Hindlimb muscle (tissue), 1 donor: ENCODE results near the gene VEGFB. TPM values are rescaled to one million over a fixed set of nuclear protein-coding genes. Genes with fewer than 3 reads are reported as not detected.
A peak's percentile ranks its signal among the peaks of the same experiment; 100 is the strongest.

Source experiments
- DNase-seq: peaks from one replicate; pipeline ENCODE4 v3.0.0-alpha.2; 2013
- polyA plus RNA-seq: library from polyadenylated mRNA; unstranded; fragments of 120-200 nt; gene quantifications from one replicate; pipeline ENCODE4 v1.2.1, GENCODE V29; 2013; ENCODE audit not compliant: insufficient read length

VEGFB gene, protein sequence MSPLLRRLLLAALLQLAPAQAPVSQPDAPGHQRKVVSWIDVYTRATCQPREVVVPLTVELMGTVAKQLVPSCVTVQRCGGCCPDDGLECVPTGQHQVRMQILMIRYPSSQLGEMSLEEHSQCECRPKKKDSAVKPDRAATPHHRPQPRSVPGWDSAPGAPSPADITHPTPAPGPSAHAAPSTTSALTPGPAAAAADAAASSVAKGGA
- polyA plus RNA-seq = 101 TPM

DNA sequence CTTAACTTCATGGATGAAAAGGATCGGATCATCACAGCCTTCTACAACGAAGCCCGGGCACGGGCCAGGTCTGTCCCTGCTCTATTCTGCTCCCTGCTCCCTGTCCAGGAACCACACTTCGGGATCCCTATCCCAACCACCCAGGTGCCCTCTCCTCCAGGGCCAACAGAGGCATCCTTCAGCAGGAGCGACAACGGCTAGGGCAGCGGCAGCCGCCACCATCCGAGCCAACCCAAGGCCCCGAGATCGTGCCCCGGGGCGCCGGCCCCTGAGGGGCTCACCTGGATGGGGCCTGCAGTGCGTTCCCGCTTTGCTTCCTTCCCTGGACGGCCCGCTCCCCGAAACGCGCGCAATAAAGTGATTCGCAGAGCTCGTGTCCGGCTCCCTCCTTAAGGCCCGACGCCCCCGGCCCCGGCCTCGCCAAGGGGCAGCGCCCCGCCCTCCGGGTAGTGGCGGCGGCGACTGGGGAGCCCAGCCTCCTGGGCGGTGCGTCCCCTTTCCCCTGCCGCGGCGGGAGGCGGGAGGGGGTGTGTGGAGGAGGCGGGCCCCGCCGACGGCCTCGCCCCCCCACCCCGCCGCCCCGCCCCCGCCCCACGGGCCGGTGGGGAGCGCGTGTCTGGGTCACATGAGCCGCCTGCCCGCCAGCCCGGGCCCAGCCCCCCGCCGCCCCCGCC lies at the start of gene VEGFB:
Gene VEGFB (plus strand): TSS at position 672 of the 674 bp plus-strand sequence. CDS start 250 bp downstream, outside the sequence.
- DNase-seq = peak; percentile 64

DNA sequence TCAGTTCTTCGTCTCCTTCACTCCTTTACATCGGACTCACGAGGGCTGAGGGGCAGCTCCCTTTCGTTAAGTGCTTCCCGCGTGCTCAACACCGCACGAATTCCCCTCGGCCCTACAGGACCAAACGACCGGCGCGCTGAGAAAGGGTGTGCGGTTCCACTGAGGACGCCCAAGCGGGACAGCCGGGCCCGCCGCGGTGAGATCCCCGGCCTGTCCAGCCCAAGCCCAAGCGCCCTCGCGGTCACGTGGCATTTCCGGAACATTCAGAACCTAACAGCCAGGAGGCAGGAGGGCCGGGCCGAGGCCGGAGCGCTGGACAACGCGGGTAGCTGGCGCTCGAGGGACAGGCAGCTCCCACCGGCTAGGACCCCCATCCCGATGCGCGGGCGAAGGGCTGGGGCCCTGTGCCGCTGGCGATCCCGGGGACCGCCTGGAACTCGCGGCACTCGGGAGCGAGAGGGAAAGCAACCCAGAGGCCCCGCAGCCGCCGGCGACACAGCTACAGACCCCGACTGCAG lies 49.1 kb upstream of the VEGFB start:
- DNase-seq = peak; percentile 85

DNA sequence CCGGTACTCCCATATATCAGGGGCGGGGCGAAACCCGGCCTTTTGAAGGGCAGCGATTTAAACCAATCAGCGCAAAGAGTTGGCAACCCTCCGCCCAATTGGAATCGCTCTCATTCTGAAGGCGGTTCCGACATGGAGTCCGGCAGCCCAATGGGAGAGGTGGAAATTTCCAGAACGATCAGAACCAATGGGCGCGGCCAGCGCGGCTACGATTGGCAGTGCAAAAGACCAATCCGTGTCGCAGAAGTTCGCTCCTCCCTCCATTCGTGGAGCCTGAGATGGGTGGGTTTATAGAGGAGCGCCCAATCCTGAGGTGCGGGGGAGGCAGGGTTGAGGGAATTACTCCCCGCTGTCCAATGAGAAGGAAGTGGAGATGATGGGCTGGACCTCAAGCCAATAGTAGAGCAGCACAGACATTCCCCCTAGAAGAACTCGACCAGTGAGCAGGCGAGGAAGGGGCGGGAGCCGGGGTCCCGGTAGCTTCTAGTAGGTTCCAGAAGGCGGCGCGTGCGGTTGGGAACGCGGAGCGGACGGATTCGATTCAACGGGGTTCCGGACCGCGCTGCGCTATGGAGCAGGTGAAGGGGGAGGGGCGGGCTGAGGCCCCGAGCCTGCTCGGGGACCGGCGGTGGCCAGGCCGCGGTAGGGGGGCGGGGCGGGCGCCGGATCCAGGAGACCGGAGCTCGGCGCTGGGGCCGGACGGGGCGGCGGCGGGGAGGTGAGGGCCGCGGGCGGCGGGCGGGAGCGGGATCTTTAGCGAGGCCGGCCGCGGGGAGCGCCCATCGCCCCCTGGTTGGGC lies 48.5 kb upstream of the VEGFB start, which contains the start of gene STIP1:
Gene STIP1 (plus strand): TSS at position 479 of the 799 bp plus-strand sequence. CDS start 91 bp downstream, at position 570.
- DNase-seq = peak; percentile 100

DNA sequence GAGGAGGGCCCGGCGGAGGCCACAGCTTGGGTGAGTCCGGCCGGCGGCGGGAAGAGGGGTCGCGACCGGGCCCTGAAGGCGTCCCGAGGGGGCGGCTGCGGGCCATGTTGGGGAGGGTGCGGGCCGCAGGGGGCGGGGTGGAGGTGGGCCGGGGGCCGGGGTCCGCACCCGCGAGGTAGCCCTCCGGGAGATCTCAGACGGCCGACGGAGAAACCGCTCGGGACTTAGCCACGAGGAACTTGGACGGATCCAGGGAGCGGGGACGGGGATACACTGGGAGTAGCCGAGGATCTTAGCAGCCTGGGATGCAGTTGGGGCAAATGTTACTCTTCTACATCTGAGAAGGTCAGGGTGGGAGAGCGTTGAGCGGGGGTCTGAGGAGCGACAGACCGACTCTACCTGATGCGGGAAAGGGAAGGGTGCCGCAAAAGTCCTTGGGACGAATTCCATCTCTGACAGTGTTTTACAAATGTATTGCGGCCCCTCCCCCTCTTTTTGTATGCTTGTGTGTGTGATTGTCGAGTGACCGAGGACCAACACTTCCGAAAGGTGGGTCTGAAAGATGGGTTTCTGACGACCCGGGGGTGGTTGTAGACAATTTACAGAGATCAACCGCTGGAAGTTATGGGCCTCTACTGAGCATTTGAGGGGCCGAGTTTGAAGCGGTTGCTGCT lies 47.8 kb upstream of the VEGFB start:
- DNase-seq = no peak

DNA sequence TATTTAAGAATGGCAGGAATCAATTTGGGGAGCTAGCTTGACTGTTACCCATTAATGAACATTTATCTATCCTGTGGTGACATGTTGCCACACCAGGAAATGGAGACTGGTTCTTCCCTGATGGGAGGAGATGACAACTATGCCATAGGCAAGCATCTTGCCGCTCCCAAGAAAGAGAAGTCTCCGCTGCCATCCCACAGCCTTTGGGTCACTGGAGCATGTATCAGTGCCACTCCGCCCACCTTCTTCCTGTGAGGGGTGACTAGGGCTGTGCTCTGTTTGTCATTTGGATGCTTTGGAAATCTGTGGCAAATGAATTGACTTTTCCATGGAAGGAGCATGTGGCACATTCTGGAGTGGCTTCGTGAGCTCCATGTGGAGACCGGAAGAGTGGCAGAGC lies 42.0 kb upstream of the VEGFB start:
- DNase-seq = no peak

DNA sequence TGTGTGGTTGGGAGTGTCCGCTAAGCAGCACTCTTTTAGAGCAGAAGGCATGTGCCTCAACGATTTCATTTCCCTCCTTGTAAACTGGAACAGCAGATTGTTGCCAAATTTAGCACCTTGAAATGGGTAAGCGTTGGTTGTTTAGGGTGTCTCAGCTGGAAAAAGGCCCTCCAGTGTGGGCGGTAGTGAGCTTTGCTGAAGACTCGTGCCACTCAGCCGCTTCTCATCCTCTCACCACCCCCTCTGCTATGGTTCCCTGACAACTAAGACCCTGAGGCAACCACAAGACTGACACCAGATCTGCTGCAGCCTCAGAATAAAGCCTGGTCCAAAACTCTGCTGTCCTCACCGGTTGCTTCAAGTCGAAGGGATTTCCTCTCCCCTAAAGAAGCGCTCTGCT lies 37.8 kb upstream of the VEGFB start:
- no peak for DNase-seq

DNA sequence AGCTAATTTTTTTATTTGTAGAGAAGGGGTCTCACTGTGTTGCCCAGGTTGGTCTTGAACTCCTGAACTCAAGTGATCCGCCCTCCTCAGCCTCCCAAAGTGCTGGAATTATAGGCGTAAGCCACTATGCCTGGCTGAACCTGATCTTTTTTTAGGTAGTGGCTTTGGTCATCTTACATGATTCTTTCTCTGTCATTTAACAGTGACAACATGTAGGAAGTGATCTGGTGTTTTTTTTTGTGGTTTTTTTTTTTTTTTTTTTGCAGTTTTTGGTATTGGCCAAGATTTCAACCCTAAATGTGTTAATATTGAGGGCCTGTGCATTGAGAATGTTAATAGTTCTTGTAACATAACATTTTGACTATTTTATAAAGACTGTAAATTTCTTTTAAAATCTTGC lies 35.9 kb upstream of the VEGFB start:
- no peak for DNase-seq

DNA sequence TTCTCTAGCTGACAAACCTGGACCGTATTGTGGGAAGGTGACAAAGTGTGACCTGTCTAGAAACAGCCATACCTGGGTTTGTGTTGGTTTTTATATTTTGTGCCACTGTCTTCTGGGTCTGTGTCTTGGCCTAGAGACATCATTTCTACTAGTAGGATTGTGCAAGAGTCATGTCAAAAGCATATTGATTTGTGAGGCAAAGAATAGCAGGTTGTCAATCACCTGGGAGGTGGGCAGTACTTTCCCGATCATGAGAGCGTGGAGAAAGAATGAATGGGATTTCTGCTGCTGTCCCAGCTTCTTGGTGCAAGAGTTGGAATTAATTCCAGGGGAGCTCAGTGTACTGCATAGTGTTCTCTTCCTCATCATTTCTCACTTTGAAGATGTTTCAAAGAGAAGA lies 32.8 kb upstream of the VEGFB start:
- no peak for DNase-seq

DNA sequence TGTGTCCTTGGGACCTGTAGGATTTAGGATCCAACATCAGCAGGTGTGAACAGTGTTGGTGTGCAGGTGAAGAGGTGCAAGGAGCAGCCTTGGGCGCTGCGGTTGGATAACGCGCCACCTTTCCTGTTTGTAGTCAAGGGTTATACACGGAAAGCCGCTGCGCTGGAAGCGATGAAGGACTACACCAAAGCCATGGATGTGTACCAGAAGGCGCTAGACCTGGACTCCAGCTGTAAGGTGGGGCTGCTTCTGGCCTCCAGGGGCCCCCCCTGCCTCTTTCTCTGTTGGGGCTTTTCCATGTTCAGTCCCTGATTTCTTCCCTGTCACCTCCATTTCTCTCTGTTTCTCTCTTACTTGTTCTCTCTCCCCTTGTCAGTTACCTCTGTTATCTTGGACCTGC lies 31.4 kb upstream of the VEGFB start:
- no peak for DNase-seq

DNA sequence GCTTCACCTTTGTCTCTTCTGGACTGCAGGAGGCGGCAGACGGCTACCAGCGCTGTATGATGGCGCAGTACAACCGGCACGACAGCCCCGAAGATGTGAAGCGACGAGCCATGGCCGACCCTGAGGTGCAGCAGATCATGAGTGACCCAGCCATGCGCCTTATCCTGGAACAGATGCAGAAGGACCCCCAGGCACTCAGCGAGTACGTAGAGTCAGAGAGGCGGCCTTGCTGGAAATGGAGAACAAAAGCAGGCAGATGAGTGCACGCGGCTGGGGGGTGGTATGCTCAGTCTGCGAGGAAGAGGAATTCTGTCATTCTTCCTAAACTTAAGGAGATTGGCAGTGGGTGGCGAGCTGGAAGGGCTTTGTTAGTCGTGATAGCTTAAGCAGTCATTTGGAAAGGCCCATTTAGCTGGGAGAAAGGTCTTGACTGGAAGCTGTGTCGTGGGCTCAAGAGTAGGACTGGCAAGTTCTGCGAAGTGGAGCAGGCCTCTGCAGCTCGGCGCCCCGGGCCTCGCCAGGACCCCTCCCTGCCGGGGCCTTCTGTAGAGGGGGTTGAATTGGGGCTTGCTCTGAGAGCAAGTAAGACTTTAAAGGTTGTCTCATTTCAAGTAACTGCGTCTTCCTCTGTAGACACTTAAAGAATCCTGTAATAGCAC lies 30.8 kb upstream of the VEGFB start:
- no peak for DNase-seq

DNA sequence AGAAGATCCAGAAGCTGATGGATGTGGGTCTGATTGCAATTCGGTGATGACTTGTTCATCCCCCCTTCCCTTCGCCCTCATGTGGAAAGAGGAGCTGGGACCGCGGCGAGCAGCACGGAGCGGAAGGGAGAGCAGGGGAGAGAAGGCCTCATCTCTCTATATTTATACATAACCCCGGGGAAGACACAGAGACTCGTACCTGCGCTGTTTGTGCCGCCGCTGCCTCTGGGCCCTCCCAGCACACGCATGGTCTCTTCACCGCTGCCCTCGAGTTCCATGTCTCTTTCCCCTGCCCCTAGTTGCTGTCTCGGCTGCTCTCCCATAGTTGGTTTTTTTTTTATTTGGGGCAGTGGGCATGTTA lies 30.3 kb upstream of the VEGFB start:
- DNase-seq = no peak

DNA sequence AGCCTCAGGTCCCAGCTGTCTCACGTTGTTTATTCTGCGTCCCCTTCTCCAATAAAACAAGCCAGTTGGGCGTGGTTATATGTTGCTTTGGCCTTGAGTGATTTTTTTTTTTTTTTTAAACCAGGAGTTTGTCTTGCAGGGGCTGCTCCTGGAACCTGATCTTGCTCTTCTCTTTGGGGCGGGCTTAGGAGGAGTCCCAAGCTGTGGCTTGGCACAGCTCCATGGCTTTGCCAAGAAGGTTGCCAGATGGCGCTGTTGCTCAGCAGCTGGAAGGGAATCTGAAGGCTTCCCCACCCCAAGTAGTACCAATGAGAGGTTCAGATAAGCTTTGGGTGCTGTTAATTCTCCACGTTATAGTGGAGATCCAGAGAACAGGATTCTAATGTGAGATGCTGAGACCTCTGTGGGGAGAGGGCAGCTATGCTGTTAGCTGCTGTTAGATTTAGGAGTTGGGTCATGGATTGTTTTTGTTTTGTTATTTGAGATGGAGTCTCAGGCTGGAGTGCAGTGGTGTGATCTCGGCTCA lies 29.9 kb upstream of the VEGFB start:
- peak; percentile 82 for DNase-seq

DNA sequence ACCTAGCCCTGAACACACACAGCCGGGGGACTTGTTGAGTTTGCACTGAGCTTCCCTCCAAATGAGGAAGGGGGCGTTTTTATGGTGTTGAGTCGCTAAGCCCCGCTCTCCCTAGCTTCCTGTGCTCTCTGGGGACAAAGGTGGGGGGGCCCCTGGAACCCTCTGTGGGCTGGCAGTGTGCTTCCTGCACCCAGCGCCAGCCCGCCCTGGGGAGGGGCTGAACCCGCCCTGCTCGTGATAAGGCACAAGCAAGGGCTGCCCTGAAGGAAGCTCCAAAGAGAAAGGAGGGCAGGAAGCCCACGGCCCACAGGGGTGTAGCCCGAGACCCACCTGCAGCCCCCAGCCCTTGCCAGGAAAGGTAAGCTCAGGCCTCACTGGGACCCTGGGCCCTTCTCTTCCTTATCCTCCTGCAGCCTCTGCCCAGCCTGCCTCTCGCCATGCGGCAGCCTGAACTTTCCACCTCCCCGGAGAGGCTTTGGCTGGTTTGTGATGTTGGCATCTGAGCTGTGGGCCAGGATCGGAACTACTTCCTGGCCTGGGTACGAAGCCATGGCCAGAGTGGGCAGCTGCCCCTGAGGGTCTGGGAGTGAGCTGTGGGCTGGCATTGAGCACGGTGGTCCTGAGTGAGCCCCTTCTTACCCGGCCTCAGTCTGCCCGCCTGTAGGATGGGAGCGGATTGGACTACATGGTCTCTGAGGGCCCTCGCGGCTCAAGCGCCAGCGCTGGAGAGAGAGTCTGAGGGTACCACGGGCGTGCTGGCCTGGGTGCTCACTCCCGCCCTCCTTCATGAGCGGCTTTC lies 27.7 kb upstream of the VEGFB start, which contains the start of gene FERMT3:
Gene FERMT3 (plus strand): TSS at position 265 of the 799 bp plus-strand sequence. CDS start 644 bp downstream, outside the sequence.
- DNase-seq = no peak

DNA sequence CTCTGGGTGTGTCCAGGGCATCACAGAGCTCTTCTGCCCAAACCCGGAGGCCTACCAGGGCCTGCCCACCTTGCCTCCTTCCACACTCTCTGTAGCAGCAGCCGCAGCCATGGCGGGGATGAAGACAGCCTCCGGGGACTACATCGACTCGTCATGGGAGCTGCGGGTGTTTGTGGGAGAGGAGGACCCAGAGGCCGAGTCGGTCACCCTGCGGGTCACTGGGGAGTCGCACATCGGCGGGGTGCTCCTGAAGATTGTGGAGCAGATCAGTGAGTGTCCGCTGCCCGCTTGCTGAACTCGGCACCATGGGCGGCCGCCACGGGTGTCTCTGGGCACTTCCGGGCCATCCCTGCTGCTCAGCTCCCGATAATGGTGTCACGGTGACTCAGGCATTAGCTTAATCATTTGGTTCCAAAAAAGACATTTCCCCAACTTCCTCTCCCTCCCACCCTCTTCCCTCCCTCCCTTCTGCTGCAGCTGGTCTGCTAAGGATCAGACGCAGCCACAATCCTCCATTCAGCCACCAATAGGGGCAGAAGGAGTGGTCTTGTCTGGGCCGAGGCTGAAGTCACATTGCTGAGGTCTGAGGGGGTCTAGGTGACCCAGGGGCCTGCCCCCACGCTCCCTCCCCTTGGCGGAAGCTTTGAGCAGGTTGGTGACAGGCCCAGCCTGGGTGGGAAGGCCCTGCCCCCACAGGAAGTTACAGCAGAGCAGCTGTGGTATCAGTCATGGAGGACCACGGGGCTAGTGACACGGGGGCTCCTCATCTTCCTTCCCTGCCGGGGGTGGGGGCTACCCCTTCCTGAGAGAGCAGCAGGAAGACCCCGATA lies 26.9 kb upstream of the VEGFB start:
- DNase-seq = peak; percentile 74

DNA sequence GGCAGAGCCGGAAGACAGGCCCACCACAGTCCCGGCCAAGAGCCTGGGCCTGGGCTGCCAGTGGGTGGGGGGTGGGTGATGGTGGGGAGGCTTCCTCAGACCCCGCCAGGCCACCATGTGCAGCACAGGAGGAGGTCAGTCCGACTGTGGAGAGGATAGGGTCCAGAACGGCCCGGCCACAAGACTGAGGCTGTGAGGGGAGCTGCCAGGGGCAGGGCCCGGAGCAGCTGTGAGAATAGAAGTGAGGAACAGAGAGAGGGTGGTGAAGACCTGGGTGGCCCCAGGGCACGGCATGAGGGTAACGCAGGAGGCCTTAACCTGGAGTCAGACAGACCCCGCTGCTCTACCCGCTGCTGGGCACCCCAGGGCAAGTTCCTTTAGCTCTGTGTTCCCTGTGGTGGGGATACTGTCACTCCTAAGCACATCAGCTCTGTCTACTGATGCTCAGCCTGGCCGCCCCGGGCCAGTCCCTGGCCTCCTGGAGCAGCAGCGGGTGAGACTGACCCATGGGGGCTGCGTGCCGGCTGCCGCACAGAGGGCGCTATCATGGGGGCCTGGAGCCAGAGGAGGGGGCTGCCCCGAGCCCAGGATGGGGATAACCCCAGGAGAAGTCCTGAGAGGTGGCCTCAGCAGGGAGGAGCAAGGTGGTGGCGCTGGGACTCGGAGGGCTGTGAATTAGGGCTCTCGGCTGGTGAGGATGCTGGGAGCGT lies 26.1 kb upstream of the VEGFB start:
- DNase-seq = no peak

DNA sequence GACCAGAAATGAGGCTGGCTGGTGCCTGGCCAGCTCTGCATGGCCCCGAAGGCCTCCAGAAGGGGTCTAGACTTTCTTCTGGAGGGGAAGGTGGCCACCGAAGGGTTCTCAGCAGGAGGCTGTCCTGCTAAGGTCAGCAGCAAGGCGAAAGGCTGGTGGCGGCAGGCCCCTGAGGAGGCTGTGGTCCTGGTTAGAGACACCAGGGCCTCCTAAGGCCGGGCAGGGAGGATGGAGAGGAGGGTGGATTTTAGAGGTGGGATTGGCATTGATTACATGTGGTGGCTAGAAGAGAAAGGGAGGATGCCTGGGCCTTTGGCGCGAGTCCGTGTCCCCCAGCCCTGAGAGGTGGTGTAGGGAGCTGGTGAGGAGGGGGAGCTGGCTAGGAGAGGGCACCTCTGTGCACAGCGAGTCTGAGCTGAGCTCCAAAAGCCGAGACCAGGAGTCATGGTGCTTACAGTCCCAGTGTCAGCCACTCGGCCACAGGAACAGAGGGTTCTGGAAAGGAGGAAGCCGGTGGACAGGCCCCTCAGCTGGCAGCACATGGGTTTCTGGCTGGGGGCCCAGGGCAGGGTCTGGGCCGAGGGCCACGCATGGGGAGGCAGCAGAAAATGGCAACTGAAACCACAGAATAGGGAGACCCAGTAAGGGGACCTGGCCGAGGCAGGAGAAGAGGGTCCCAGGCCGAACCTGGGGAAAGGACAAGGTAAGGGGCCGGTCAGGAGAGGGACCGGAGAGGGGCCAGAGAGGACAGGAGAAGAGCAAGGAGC lies 25.4 kb upstream of the VEGFB start:
- DNase-seq = no peak

DNA sequence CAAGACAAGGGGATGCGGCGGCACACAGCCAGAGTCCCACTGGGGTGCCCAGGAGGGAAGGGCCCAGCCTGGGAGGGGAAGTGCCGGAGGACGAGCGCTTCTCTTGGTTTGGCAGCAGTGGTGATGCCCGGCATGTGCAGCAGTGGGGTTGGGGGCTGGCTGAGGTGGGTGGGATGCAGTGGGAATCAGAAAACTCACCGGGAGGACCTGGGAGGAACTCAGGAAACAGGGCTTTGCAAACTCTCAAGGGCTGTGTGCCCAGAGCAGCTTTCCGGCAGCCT lies 24.9 kb upstream of the VEGFB start:
- DNase-seq = no peak

DNA sequence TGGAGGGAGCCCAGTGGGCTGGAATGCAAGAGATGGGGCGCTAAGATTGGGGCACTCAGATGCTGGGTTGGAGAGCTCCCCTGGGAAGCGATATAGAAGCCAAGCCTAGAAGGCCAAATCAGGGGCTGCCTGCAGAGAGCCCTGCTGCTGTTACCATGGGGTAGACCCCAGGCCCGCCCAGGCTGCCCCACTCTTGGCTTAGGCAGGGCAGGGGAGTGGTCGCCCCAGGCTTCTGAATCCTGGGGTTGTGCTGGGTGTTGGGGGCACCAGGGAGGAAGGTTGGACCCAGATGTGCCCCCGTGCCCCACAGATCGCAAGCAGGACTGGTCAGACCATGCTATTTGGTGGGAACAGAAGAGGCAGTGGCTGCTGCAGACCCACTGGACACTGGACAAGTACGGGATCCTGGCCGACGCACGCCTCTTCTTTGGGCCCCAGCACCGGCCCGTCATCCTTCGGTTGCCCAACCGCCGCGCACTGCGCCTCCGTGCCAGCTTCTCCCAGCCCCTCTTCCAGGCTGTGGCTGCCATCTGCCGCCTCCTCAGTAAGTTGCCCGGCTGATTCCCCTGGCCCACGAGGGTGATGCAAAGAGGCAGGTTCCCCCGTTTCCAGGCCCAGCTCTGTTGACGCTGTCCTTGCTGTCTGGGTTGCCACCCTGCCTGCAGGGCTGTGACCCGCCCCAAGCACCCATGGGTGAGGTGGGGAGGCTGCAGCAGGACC lies 23.9 kb upstream of the VEGFB start:
- no peak for DNase-seq
